ENCODE results near the gene TMEM248. TPM values are rescaled to one million over a fixed set of nuclear protein-coding genes. Genes with fewer than 3 reads are reported as not detected.

TMEM248 gene
- total and polyA plus RNA-seq, 2 donors (not counting 1 experiment from before 2014, with no cell fraction given): 114 to 131 TPM

DNA sequence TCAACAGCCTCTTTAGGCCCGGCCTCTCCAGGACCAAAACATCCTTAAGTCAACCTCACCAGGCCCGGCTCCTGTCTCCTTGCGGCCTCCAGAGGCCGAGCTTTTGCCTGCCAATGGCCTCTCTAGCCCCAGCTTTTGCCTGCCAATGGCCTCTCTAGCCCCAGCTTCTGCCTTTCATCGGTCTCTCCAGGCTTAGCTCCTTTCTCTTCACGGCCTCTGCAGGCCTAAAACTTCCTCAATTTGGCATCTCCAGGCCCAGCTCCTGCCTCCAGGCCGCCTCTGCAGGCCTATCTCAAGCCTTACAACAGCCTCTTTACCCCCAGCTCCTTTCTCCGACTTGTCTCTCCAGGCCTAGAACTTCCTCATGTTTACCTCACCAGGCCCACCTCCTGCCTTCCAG is 15.7 kb upstream of the TMEM248 start:
- H3K4me2 ChIP-seq (replicated peaks; ENCODE audit: low read depth, low read length, poor library complexity, severe bottlenecking): no peak overlapping the region
- no peaks in the 10 kb centered on the region for H3K36me3 ChIP-seq (replicated peaks in 1 of 2; ENCODE audit: control extremely low read depth in 1 of 2, control insufficient read depth in 1 of 2, extremely low read depth in 1 of 2, insufficient read depth in 2 of 2, low read length in 1 of 2)
- Mint-ChIP-seq H3K9me3 (ENCODE audit: insufficient read depth) (no peaks in the 10 kb centered on the region), H3K27ac (no peak overlapping the region), H3K4me3 (no peak overlapping the region), H3K27me3 (no peaks in the 10 kb centered on the region), H3K4me1 (no peaks in the 10 kb centered on the region)
- no peaks in the 10 kb centered on the region for H4K20me1 ChIP-seq (ENCODE audit: control insufficient read depth, insufficient read depth, low read length, poor library complexity, severe bottlenecking)
- TF ChIP-seq, protein P1, sequence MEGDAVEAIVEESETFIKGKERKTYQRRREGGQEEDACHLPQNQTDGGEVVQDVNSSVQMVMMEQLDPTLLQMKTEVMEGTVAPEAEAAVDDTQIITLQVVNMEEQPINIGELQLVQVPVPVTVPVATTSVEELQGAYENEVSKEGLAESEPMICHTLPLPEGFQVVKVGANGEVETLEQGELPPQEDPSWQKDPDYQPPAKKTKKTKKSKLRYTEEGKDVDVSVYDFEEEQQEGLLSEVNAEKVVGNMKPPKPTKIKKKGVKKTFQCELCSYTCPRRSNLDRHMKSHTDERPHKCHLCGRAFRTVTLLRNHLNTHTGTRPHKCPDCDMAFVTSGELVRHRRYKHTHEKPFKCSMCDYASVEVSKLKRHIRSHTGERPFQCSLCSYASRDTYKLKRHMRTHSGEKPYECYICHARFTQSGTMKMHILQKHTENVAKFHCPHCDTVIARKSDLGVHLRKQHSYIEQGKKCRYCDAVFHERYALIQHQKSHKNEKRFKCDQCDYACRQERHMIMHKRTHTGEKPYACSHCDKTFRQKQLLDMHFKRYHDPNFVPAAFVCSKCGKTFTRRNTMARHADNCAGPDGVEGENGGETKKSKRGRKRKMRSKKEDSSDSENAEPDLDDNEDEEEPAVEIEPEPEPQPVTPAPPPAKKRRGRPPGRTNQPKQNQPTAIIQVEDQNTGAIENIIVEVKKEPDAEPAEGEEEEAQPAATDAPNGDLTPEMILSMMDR (IDR thresholded peaks at IDR 0.05): no peak
- TF ChIP-seq EZH2 (IDR thresholded peaks at IDR 0.05; ENCODE audit: borderline replicate concordance, insufficient read depth, low read depth, low read length, poor library complexity, severe bottlenecking): no peak
- H2AFZ ChIP-seq (ENCODE audit: insufficient read depth, low read depth, low read length, poor library complexity, severe bottlenecking): no peak overlapping the region
- H3K79me2 ChIP-seq (ENCODE audit: control insufficient read depth, insufficient read depth, low read length): no peaks in the 10 kb centered on the region
- no peaks in the 10 kb centered on the region for H3K9me3 ChIP-seq (ENCODE audit: control extremely low read depth in 1 of 3, control insufficient read depth in 2 of 3, insufficient read depth in 1 of 3, low read length in 2 of 3)
- ChIA-PET POLR2A (interaction anchor here (0.5 kb wide), 1 partner anchor 69 kb away, joined by 3 read pairs; no protein-coding TSS in a partner anchor), CTCF (no interaction called here)
- 93% methylated on average over 8 of the region's 8 CpGs for WGBS (ENCODE audit: insufficient coverage)
- no peaks in the 10 kb centered on the region for H3K4me1 ChIP-seq (ENCODE audit: control insufficient read depth in 2 of 2, insufficient read depth in 2 of 2, low read length in 2 of 2)
- DNase-seq: no peak
- ATAC-seq (ENCODE audit: low read depth): no peak
- no peak overlapping the region for H3K4me3 ChIP-seq (ENCODE audit: control extremely low read depth in 1 of 5, extremely low read depth in 1 of 5, insufficient read depth in 1 of 5, low read depth in 2 of 5, low read length in 4 of 5)
- no peak overlapping the region for H3K9ac ChIP-seq (ENCODE audit: low read length)
- no peaks in the 10 kb centered on the region for H3K27me3 ChIP-seq (replicated peaks in 1 of 4; ENCODE audit: control extremely low read depth in 1 of 4, control insufficient read depth in 3 of 4, insufficient read depth in 4 of 4, low read length in 3 of 4)
- intact Hi-C loops (cut with micrococcal nuclease): no loop called here
- no peak overlapping the region for H3K27ac ChIP-seq (ENCODE audit: low read length in 2 of 2)

DNA sequence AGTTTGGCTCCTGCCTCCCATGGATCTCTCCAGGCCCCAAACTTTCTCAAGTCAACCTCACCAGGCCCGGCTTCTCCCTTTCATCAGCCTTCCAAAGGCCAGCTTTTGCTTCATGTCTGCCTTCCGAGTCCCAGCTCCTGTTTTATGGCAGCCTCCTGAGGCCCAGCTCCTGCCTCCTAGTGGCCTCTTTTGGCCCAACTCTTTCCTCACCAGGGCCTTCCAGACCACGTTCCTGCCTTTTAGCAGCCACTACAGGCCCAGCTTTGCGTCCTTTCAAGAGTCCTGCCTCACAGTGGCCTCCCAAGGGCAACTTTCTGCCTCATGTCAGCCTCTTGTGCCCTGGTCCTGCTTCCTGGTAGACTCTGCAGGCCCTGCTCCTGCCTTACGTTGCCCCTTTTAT is 15.3 kb upstream of the TMEM248 start:
- Histone ChIP-seq H3K4me3 (ENCODE audit: control extremely low read depth in 1 of 5, extremely low read depth in 1 of 5, insufficient read depth in 1 of 5, low read depth in 2 of 5, low read length in 4 of 5) (no peak overlapping the region), H3K9me3 (ENCODE audit: control extremely low read depth in 1 of 3, control insufficient read depth in 2 of 3, insufficient read depth in 1 of 3, low read length in 2 of 3) (no peaks in the 10 kb centered on the region), H3K79me2 (ENCODE audit: control insufficient read depth, insufficient read depth, low read length) (no peaks in the 10 kb centered on the region), H3K9ac (ENCODE audit: low read length) (no peak overlapping the region), H3K27ac (ENCODE audit: low read length in 2 of 2) (no peak overlapping the region), H3K4me2 (replicated peaks; ENCODE audit: low read depth, low read length, poor library complexity, severe bottlenecking) (no peak overlapping the region), H3K36me3 (replicated peaks in 1 of 2; ENCODE audit: control extremely low read depth in 1 of 2, control insufficient read depth in 1 of 2, extremely low read depth in 1 of 2, insufficient read depth in 2 of 2, low read length in 1 of 2) (no peaks in the 10 kb centered on the region), H3K27me3 (replicated peaks in 1 of 4; ENCODE audit: control extremely low read depth in 1 of 4, control insufficient read depth in 3 of 4, insufficient read depth in 4 of 4, low read length in 3 of 4) (no peaks in the 10 kb centered on the region), H2AFZ (ENCODE audit: insufficient read depth, low read depth, low read length, poor library complexity, severe bottlenecking) (no peak overlapping the region), H4K20me1 (ENCODE audit: control insufficient read depth, insufficient read depth, low read length, poor library complexity, severe bottlenecking) (no peaks in the 10 kb centered on the region), H3K4me1 (ENCODE audit: control insufficient read depth in 2 of 2, insufficient read depth in 2 of 2, low read length in 2 of 2) (no peaks in the 10 kb centered on the region)
- ChIA-PET CTCF (no interaction called here), POLR2A (interaction anchor here (0.5 kb wide), 1 partner anchor 69 kb away, joined by 3 read pairs; no protein-coding TSS in a partner anchor)
- H3K4me3 Mint-ChIP-seq: no peak overlapping the region
- no peak for TF ChIP-seq EZH2 (IDR thresholded peaks at IDR 0.05; ENCODE audit: borderline replicate concordance, insufficient read depth, low read depth, low read length, poor library complexity, severe bottlenecking)
- TF ChIP-seq, protein P1 (IDR thresholded peaks at IDR 0.05): no peak
- no peak for ATAC-seq (ENCODE audit: low read depth)
- H3K27me3 Mint-ChIP-seq: no peaks in the 10 kb centered on the region
- H3K4me1 Mint-ChIP-seq: no peaks in the 10 kb centered on the region
- H3K27ac Mint-ChIP-seq: no peak overlapping the region
- no peaks in the 10 kb centered on the region for H3K9me3 Mint-ChIP-seq (ENCODE audit: insufficient read depth)
- WGBS (ENCODE audit: insufficient coverage): 91% methylated on average over 5 of the region's 5 CpGs
- intact Hi-C loops (cut with micrococcal nuclease): no loop called here
- DNase-seq: no peak

All from B cell (primary cell).